Endometrium (tissue), 2 donors: Measurements from ENCODE around the gene JMJD4.
"Not testable (repeated sequence)": the region's sequence is repeated elsewhere in the genome, so short reads cannot be mapped to it uniquely, and the experiment has no call there.

Experiments
- FAIRE-seq: peaks from 2 replicates; lab custom pipeline; 2012; peaks lifted over from hg19 to GRCh38; lab: Jason Lieb, UNC
- donor health status: control.
- donor health status: control.

Gene JMJD4

DNA sequence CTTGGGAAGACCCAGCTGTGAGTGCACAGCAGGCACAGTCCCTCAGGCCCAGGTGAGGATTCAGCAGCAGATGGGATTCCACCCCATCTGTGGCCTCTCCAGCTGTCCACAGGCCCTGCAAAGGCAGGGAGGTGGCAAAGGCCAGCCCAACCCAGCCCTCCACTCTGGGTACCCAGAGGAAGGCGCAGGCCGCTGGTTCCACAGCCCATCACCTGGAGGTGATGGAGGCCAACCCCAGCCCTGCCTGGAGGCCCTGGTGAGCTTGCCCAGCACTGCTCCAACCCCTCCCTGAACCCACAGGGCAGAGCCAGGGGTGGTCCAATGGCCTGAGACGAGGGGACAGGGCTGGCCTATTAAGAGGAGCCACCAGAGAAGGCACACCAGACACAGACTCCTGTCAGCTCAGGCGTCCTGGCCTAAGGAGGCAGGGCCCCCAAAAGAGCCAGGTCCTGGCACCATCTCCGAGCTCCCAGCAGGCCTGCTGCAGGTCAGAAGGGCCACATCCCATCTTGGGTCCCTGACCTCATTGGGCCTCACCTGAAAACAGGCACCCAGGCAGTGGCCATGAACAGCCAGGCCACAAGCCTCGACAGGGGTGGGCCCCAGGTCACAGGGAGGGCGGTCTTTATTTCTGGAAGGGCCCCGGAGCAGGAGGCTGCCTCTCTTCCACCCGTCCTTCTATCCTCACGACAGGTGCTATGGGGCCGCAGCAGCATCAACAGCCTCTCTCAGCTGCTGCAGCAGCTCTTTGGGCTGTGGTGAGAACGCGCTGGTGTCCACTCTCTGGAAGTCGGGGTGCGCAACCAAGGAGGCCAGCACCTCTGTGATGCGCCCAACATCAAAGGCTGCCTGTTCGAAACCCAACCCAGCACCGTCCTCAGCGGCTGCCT, 3.2 kb downstream of the JMJD4 start:
- FAIRE-seq: no peak

DNA sequence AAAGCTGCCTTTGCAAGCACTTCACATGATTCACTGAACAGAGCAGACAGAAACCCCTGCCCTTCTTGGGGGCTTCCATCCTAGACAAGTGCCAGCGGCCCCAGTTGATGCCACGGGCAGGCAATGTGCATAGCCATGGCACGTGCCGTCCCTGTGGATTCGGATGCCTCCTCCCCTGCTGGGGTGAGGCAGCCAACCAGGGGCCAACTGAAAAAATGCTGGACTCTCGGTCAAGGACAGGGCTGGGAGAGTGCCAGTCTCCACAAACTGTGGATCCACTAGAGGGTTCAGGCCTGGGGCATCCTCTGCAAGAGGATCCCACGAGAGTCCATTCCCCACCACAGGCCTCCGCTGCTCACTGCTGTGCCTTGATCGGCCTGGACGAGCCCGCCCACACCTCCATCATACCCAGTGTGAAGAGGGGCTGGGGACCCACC, 3.8 kb downstream of the JMJD4 start:
- no peak for FAIRE-seq

- FAIRE-seq: no peak
Measured at GRCh38 chr1:227730630-227731151, 4.4 kb downstream of the JMJD4 start.

DNA sequence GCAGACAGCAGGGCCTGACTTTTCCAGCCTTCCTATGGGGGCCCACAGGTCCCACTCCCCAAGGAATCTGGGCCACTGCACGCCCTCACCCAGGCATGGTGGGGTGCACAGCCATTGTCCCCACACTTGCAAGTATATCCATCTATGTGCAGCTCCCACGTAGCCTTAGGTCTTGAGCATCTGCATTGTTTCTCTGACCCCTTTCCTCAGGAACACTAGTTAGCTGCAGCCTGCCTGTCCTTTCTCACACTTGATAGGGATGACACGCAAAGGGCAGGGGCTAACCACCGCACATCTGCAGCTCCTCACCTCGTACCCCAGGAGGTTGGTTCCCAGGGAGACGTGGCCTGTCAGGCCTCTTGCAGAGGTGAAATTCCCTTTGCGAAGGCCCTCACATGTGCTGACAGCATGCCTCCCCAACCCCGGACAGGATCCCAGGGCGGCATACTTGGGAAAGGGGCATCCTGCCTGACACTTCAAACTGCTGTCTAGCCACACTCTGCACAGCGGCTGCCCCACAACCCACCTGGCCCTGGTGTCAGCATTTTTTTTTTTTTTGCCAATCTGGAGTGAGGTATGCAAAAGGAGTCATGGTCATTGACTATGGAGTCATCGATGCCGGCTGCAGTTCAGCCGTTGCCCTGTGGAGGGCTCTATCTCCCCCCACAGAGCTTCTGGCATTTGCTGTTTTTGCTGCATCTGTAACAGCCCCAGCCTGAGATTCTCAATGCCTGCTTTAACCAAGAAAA, 5.0 kb downstream of the JMJD4 start:
- FAIRE-seq: no peak

DNA sequence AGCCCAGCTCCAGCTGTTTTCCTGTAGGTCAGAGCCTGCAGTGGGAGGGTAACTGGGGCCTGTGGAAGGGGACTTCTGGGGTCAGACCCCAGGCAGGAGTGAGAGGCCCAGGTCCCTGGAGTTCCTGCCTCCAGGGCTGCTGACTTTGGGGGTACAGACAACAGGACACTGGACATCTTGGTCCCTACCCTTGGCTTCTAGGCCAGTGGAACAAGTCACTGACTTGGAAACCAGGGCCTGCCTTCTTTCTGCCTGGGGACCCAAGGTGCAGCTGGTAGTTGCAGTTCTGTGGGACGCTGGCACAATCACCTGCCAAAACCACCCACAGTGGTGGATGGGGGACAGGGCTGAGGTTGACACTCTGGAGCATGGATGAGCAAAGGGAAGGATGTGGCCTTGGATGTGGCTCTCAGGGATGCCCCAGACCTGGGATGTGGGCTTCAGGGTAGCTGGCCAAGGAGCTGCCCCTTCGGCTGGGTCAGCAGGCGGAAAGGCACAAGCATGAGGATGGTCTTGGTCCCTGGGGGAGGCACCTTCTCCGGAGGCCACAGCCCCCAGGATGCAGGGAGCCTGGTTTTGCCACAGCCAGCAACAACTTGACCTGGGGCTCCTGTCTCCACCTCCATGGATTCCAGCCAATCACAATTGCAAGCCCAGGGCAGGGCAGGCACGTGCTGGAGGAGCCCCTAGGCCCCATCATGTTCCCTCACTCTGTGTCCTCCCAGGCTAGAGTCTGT, 5.8 kb downstream of the JMJD4 start:
- no peak for FAIRE-seq

- no peak for FAIRE-seq
Measured at GRCh38 chr1:227728892-227729143, 6.3 kb downstream of the JMJD4 start.

GRCh38 chr1:227728059-227728891, 6.8 kb downstream of the JMJD4 start:
- no peak for FAIRE-seq

DNA sequence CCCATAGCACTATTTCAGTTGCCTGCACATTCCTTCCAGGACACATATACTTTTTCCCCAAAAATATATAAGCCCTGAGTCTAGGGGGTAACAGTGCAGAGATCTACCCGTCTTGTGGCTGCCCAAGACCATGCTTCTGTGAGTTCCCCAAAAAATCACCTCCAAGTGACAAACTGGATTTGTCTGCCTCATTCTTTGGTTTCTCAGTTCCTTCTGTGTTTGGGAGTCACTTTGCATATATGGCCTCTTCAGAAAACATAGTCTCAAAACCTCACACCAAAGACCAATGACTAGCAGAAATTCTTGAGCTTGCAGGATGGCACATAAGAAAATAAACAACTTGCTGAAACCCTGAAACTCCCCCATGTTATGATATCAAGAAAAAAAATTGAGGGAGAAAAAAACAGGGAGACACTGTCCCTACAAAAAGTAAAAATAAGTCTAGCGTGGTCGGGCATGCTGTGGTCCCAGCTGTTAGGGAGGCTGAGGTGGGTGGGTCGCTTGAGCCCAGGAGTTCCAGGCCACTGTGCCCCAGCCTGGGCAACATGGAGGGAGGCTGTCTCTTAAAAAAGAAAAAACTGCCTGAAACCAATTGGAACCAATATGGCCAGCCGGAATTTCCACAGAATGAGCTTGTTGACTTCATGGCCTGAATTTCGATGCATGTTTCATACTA, 8.0 kb downstream of the JMJD4 start:
- FAIRE-seq: no peak

DNA sequence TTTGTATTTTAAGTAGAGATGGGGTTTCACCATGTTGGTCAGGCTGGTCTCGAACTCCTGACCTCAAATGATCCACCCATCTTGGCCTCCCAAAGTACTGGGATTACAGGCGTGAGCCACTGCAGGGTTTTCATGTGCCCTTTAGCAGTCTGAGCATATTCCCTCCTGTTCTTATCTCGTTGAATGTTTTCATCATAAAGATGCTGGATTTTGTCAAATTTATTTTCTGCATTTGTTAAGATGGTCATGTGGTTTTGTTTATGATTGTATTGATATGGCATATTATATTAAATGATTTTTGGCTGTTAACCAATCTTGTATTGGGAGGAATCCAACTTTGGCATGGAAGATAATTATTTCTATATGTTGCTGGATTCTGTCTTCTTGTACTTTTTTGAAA, 8.8 kb downstream of the JMJD4 start:
- FAIRE-seq: no peak

DNA sequence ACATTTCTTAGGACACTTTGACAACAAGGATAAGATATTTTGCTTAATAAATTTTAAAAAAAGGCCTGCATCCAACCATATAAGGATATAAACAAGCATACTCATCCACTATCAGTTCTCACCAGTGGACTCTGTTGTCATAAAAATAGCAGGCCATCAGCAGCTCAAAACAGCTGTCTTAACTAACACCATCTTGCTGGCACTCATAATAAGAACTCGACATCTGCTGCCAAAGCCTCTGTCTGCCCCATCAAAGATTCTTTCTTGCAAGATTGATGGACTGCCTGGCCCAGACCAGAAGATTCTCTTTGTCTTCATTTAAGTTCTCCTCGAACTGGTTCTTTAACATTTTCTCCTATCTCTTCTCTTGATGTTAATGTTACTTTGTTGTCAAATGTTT, 10.1 kb downstream of the JMJD4 start:
- FAIRE-seq: no peak

GRCh38 chr1:227723474-227723873, 11.6 kb downstream of the JMJD4 start:
- FAIRE-seq: no peak

DNA sequence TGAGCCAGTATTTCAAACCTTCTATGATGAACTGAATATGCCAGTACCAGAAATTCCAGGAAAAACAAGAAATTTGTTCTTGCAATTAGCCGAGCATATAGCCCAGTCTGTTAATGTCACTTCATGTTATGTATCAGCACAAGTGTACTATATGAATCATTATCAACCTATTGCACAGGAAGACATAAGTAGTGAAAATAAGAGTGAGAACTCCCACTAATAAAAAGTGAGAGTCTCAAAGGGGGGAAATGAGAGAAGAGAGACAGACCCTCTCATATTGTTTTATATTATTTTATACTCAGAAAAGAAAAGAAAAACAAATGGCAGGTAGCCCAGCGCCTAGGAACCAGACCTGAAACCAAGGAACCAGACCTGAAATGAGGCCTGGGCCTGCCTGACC, 16.2 kb downstream of the JMJD4 start:
- no peak for FAIRE-seq

DNA sequence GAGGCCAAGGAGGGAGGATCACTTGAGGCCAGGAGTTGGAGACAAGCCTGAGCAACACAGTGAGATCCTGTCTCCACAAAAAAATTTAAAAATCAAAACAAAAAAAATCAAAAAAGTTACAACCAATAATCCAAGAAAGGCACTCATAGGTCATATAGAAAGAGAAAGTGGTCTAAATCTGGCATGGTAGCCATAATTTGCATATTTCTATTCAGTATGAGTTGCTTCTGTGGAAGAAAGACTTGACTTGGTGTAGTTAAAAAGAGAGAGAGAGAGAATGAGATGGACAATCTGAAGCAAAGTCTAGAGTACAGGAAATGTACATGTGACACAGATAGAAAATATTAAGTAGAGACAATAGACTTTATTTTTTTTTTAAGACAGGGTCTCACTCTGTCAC, 22.5 kb downstream of the JMJD4 start:
- no peak for FAIRE-seq

DNA sequence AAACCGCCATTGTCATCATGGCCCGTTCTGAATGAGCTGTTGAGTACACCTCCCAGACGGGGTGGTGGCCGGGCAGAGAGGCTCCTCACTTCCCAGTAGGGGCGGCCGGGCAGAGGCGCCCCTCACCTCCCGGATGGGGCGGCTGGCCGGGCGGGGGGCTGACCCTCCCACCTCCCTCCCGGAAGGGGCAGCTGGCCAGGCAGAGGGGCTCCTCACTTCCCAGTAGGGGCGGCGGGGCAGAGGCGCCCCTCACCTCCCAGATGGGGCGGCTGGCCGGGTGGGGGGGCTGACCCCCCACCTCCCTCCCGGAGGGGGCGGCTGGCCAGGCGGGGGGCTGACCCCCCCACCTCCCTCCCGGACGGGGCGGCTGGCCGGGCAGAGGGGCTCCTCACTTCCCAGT, 24.6 kb downstream of the JMJD4 start:
- not testable (repeated sequence) for FAIRE-seq

DNA sequence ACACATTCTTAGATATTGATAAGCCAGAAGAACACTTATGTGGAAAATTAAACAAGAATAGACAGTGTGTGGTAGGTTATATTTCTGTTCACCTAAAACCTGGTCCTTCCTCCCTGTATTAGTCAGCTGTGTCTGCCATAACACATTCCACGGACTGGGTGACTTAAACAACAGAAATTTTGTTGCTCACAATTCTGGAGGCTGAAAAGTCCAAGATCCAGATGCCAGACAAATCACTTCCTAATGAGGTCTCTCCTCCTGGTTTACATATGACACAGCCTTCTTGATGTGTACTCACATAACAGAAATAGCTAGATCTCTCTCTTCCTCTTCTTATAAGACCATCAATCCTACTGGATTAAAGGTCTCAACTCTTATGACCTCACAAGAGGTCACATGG, 25.7 kb downstream of the JMJD4 start:
- FAIRE-seq: no peak

DNA sequence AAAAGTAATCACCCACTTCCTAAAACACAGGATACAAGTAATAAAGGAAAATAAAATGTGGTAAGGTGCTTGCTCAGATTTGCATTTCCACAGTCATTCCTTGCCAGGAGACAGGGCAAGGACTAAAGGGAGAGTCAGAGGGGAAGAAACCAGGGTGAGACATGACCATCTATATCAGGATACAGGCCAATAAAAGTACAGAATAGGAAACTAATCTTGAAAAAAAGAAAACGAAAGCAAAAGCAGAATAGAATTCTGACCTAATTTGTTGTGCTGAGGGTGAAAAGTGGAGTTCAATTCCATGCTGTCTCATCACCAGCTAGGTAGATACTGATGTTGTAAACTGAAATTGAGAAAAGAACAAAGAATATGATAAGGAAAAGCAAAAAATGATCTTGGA, 27.3 kb downstream of the JMJD4 start:
- FAIRE-seq: no peak

GRCh38 chr1:227701631-227702030, 33.5 kb downstream of the JMJD4 start:
- not testable (repeated sequence) for FAIRE-seq

DNA sequence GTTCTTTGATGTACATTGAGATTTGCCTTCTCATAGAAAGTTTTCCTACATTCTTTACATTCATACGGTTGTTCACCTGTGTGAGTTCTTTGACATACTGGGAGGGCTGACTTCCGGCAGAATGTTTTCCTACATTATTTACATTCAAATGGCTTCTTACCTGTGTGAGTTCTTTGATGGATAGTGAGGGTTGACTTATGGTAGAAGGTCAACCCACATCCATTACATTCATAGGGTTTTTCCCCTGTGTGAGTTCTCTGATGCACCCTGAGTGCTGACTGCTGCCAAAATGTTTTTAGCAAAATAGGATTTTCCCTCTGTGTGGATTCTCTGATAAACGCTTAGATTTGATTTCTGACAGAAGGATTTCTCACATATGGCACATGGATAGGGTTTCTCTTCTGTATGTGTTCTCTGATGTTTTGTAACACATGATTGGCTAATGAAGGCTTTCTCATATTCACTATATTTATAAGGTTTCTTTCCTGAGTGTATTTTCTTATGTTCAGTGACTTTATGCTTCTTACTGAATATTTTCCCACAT, 37.7 kb downstream of the JMJD4 start:
- FAIRE-seq: no peak

DNA sequence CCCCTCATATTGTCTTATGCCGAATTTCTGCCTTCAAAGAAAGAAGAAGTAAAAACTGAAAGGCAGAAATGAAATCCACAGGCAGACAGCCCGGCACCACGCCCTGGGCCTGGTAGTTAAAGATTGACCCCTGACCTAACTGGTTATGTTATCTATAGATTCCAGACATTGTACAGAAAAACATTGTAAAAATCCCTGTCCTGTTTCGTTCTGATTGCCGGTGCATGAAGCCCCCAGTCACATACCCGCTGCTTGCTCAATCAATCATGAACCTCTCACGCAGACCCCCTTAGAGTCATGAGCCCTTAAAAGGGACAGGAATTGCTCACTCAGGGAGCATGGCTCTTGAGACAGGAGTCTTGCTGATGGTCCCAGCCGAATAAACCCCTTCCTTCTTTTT, 49.3 kb downstream of the JMJD4 start:
- no peak for FAIRE-seq
